IPS-NIHi7 (cell line): ENCODE data around the gene RTCB.

Experiments used
- DNase-seq: peaks from one replicate; pipeline ENCODE4 v3.0.0; 2012; ENCODE audit warnings: mixed read lengths; ENCODE audit errors: extremely low spot score

RTCB gene

GRCh38 chr22:32339190-32340012, 72.6 kb downstream of the RTCB start:
- no peak for DNase-seq

GRCh38 chr22:32338757-32339156, 73.3 kb downstream of the RTCB start:
- no peak for DNase-seq
